Endometrial microvascular endothelial cells (primary cell): ENCODE measurements around the gene HCST. TPM values are rescaled to one million over a fixed set of nuclear protein-coding genes. Genes with fewer than 3 reads are reported as not detected.
"Not testable (repeated sequence)": the region's sequence is repeated elsewhere in the genome, so short reads cannot be mapped to it uniquely, and the experiment has no call there.

ENCODE experiments used
- in situ Hi-C: cut with HindIII; loops from 2 replicates; pipeline ENCODE4 v1.10.0; 2017; ENCODE audit warnings: low sequenced_read_pairs, low pct_unique_long_range_greater_than_20kb; ENCODE audit errors: inconsistent ontology term
- total RNA-seq: library from RNA; depleted of rRNA; stranded (reverse); fragments of >200 nt; gene quantifications from one replicate; pipeline ENCODE4 v1.2.3, GENCODE V29; 2015; ENCODE audit errors: inconsistent ontology term

The HCST gene, protein sequence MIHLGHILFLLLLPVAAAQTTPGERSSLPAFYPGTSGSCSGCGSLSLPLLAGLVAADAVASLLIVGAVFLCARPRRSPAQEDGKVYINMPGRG
- not detected for total RNA-seq

GRCh38 chr19:35901854-35902661 is at the start of gene HCST:
HCST (plus strand) TSS chr19:35902529; CDS start chr19:35902594, 65 bp downstream.
- in situ Hi-C loops, result no loop called here

GRCh38 chr19:35853038-35853756 is 49.1 kb upstream of the HCST start:
- in situ Hi-C loops, result no loop called here

GRCh38 chr19:35856546-35857149 is 45.7 kb upstream of the HCST start, which contains the start of gene KIRREL2:
KIRREL2 (plus strand) TSS chr19:35856911; CDS start chr19:35857120, 209 bp downstream.
- in situ Hi-C loops, result no loop called here

DNA sequence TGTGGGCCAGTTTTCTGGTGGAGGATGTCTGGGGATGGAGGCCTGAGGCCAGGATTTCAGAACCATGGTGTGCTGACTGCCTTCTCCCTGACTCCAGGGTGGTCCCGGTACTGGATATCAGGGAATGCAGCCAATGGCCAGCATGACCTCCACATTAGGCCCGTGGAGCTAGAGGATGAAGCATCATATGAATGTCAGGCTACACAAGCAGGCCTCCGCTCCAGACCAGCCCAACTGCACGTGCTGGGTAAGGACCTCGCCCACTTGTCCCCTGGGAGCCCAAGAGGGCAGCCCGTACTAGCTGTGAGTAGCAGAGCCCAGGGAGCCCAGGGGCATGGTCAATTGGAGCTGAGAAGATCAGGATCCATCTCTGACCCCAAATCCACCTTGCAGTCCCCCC is 44.0 kb upstream of the HCST start:
- in situ Hi-C loops, result no loop called here

- in situ Hi-C loops, result no loop called here
Observed at GRCh38 chr19:35859414-35859813, 42.9 kb upstream of the HCST start.

- in situ Hi-C loops, result no loop called here
Observed at GRCh38 chr19:35860436-35860817, 41.9 kb upstream of the HCST start.

DNA sequence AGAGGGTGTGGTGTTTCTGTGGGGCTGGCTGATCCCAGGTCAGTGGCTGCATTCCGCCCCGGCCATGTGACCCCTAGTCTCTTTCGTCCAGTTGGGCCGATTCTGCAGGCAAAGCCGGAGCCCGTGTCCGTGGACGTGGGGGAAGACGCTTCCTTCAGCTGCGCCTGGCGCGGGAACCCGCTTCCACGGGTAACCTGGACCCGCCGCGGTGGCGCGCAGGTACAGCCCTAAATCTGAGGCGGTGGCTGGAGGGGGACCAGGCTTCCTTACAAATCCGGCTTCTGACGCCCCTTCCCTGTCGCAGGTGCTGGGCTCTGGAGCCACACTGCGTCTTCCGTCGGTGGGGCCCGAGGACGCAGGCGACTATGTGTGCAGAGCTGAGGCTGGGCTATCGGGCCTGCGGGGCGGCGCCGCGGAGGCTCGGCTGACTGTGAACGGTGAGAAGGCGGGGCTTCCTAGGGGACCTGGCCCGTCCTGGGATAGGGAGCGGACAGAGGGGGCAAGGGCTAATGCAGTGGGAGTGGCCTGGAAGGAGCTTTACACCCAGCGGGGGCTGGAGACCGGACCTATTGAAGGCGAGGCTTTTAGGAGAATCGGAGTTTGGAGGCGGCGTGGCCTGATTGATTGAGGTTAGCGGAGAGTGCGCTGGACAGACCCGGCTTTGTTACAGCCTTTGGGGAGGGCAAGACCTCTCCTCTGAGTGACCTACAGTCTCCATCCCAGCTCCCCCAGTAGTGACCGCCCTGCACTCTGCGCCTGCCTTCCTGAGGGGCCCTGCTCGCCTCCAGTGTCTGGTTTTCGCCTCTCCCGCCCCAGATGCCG is 41.3 kb upstream of the HCST start:
- in situ Hi-C loops, result no loop called here

GRCh38 chr19:35861640-35862160 is 40.6 kb upstream of the HCST start:
- in situ Hi-C loops, result no loop called here

GRCh38 chr19:35862528-35862927 is 39.8 kb upstream of the HCST start:
- in situ Hi-C loops, result no loop called here

DNA sequence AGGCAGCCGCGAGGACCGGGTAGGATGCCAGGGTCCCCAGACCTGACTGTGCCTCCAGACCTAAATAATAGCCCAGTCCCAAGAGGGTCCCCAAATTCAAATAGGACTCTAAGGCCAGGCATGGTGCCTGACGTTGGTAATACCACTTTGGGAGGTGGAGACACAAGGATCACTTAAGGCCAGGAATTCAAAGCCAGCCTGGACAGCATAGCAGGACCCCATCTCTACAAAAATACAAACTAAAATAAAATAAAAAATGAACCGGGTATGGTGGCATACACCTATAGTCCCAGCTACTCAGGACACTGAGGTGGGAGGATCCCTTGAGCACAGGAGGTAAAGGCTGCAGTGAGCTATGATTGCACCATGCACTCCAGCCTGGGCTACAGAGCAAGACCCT is 39.3 kb upstream of the HCST start:
- in situ Hi-C loops, result no loop called here

DNA sequence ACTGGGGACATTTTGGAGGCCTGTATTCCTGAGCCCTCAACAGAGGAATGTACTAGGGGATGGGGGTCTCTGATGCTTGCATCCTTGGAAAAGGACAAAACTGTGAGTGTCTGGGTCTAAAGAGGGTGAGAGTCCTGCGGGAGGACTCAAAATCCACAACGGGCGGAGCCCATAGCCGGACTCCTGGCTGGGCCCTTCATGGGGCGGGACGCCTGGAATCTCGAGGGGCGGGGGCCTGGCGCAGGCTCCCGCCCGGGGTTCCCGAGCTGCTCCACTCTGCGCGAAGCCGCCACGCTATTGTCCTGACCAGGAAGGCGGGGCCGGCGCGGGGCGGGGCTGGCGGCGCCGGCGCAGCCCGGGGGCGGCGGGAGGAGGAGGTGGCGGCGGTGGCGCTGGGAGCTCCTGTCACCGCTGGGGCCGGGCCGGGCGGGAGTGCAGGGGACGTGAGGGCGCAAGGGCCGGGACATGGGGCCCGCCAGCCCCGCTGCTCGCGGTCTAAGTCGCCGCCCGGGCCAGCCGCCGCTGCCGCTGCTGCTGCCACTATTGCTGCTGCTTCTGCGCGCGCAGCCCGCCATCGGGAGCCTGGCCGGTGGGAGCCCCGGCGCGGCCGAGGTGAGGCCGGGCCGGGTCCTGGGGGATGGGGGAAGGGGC is 34.0 kb upstream of the HCST start, which contains the start of gene APLP1:
APLP1 (plus strand) TSS at position 403 of the 651 bp plus-strand sequence; CDS start at position 466, 63 bp downstream.
- in situ Hi-C loops, result no loop called here

GRCh38 chr19:35868823-35869326 is 33.5 kb upstream of the HCST start:
- in situ Hi-C loops, result no loop called here

DNA sequence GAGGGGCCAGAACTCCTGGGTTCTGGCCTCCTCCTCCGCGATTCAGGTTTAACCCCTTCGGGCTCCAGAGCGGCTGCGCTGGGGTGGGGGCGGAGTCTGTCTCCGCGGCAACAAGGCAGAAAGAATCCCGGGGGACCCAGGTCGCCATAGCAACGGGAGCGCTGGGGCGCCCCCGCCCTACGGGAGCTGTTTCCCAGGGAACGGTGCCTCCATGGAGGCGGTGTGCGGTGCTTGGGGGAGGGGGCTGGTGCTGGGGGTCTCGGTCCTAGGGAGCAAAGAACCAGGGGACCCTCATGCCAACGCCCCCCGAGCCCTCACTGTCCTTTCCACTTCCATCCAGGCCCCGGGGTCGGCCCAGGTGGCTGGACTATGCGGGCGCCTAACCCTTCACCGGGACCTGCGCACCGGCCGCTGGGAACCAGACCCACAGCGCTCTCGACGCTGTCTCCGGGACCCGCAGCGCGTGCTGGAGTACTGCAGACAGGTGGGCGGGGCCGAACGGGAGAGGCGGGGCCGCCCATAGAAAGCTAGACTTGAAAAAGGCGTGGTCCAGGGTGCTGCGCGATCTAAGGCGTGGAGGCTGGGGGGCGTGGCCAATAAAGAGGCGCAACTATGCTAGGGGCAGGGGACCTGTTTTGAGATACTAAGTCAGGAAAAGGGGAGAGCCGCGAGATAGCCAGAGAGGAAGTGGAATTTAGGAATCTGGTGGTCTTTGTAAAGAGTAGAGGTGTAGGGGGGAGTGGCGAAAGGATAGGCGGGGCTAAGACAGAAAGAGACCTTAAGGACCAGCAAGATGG is 32.8 kb upstream of the HCST start:
- in situ Hi-C loops, result no loop called here

DNA sequence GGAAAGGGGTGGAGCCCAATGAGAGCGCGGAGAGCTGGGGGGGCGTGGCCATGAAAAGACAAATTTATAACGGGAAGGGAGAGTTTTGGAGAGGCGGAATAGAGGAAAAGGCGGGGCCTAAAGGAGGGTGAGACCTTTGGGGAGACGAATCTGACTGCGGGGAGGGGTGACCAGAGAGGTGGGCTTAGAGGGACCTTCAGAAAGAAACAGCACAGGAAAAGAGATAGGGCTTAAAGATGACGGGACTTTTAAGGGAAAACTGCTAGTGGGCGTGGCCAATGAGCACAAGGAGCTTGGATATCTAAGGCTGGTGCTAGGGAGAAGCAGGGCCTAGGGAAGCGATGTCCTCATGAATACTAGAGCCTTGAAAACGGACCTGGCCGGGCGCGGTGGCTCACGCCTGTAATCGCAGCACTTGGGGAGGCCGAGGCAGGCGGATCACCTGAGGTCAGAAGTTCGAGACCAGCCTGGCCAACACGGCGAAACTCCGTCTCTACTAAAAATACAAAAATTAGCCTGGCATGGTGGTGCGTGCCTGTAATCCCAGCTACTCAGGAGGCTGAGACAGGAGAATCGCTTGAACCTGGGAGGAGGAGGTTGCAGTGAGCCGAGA is 32.1 kb upstream of the HCST start:
- in situ Hi-C loops, result not testable (repeated sequence)

- in situ Hi-C loops, result no loop called here
Observed at GRCh38 chr19:35870798-35871197, 31.5 kb upstream of the HCST start.

GRCh38 chr19:35871611-35872010 is 30.7 kb upstream of the HCST start:
- in situ Hi-C loops, result no loop called here

DNA sequence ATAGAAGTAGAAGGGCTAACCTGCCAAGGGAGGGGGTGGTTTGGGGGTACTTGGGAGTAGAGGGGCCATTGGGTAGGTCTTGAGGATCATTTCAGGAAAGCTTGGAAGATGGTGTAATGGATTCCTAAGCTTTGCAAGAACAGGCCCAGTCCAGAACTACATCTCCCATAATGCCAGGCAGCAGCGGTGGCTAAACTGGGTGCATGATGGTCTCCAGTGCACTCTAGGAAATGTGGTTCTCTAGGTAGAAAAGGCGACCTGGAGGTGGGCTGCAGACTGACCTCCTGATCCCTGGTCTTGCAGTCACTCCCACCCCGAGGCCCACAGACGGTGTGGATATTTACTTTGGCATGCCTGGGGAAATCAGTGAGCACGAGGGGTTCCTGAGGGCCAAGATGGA is 30.1 kb upstream of the HCST start:
- in situ Hi-C loops, result no loop called here
